Measurements from ENCODE around the gene ERP44. TPM values are rescaled to one million over a fixed set of nuclear protein-coding genes. Genes with fewer than 3 reads are reported as not detected.

The ERP44 gene
- total RNA-seq, 1 donor from 2014 or later = 27.0 TPM

- Histone ChIP-seq H3K4me3 (ENCODE audit: insufficient read depth, low read depth, low read length) (no peak overlapping the region), H3K9me3 (ENCODE audit: insufficient read depth, low read depth, low read length) (no peaks in the 10 kb centered on the region), H2AFZ (ENCODE audit: low read depth, low read length) (no peak overlapping the region), H3K9ac (ENCODE audit: low read length) (no peak overlapping the region), H3K4me1 (ENCODE audit: insufficient read depth, low read length) (no peaks in the 10 kb centered on the region), H3K79me2 (ENCODE audit: insufficient read depth, low read length) (no peaks in the 10 kb centered on the region), H3K27me3 (ENCODE audit: insufficient read depth, low read length) (no peaks in the 10 kb centered on the region), H3K36me3 (ENCODE audit: insufficient read depth, low read length) (no peaks in the 10 kb centered on the region), H3K4me2 (ENCODE audit: low read length) (no peak overlapping the region), H3K27ac (ENCODE audit: low read depth, low read length) (no peak overlapping the region), H4K20me1 (ENCODE audit: insufficient read depth, low read length) (no peaks in the 10 kb centered on the region)
- TF ChIP-seq CTCF (IDR thresholded peaks at IDR 0.05; ENCODE audit: insufficient read depth, low read depth, low read length) = no peak
- TF ChIP-seq EZH2 (IDR thresholded peaks at IDR 0.05; ENCODE audit: insufficient read depth, low read length) = no peak
- H3K27ac Mint-ChIP-seq (ENCODE audit: unreplicated experiment) = no peak overlapping the region
- FAIRE-seq (no peak), DNase-seq (ENCODE audit: low read depth) (no peak)
- no peaks in the 10 kb centered on the region for H3K27me3 Mint-ChIP-seq (ENCODE audit: low read depth, unreplicated experiment)
- peaks cover 6% of the 10 kb centered on the region for H3K4me1 Mint-ChIP-seq (ENCODE audit: low read depth, unreplicated experiment)
- H3K36me3 Mint-ChIP-seq (ENCODE audit: low read depth, unreplicated experiment) = no peaks in the 10 kb centered on the region
- no peak overlapping the region for H3K4me3 Mint-ChIP-seq (ENCODE audit: unreplicated experiment)
- H3K9me3 Mint-ChIP-seq (ENCODE audit: unreplicated experiment) = no peaks in the 10 kb centered on the region
Observed at GRCh38 chr9:100131216-100131615, 32.4 kb upstream of the ERP44 start.

- peaks cover 6% of the 10 kb centered on the region for H3K4me1 Mint-ChIP-seq (ENCODE audit: low read depth, unreplicated experiment)
- H3K9ac ChIP-seq (ENCODE audit: low read length) = no peak overlapping the region
- H3K9me3 Mint-ChIP-seq (ENCODE audit: unreplicated experiment) = no peaks in the 10 kb centered on the region
- H3K4me1 ChIP-seq (ENCODE audit: insufficient read depth, low read length) = no peaks in the 10 kb centered on the region
- no peaks in the 10 kb centered on the region for H3K9me3 ChIP-seq (ENCODE audit: insufficient read depth, low read depth, low read length)
- H3K79me2 ChIP-seq (ENCODE audit: insufficient read depth, low read length) = no peaks in the 10 kb centered on the region
- DNase-seq (ENCODE audit: low read depth) (no peak), FAIRE-seq (no peak)
- no peak for TF ChIP-seq CTCF (IDR thresholded peaks at IDR 0.05; ENCODE audit: insufficient read depth, low read depth, low read length)
- no peak for TF ChIP-seq EZH2 (IDR thresholded peaks at IDR 0.05; ENCODE audit: insufficient read depth, low read length)
- no peak overlapping the region for H3K27ac ChIP-seq (ENCODE audit: low read depth, low read length)
- no peak overlapping the region for H3K4me3 Mint-ChIP-seq (ENCODE audit: unreplicated experiment)
- peaks cover 6% of the 10 kb centered on the region for H4K20me1 ChIP-seq (ENCODE audit: insufficient read depth, low read length)
- no peaks in the 10 kb centered on the region for H3K27me3 ChIP-seq (ENCODE audit: insufficient read depth, low read length)
- H3K4me2 ChIP-seq (ENCODE audit: low read length) = no peak overlapping the region
- H3K4me3 ChIP-seq (ENCODE audit: insufficient read depth, low read depth, low read length) = no peak overlapping the region
- no peak overlapping the region for H2AFZ ChIP-seq (ENCODE audit: low read depth, low read length)
- H3K36me3 ChIP-seq (ENCODE audit: insufficient read depth, low read length) = no peaks in the 10 kb centered on the region
- no peaks in the 10 kb centered on the region for H3K36me3 Mint-ChIP-seq (ENCODE audit: low read depth, unreplicated experiment)
- H3K27ac Mint-ChIP-seq (ENCODE audit: unreplicated experiment) = no peak overlapping the region
- H3K27me3 Mint-ChIP-seq (ENCODE audit: low read depth, unreplicated experiment) = no peaks in the 10 kb centered on the region
Observed at GRCh38 chr9:100129772-100130171, 31.0 kb upstream of the ERP44 start.

GRCh38 chr9:100126423-100126822 is 27.6 kb upstream of the ERP44 start:
- TF ChIP-seq CTCF (IDR thresholded peaks at IDR 0.05; ENCODE audit: insufficient read depth, low read depth, low read length) (no peak), EZH2 (IDR thresholded peaks at IDR 0.05; ENCODE audit: insufficient read depth, low read length) (no peak)
- Mint-ChIP-seq H3K36me3 (ENCODE audit: low read depth, unreplicated experiment) (peaks cover 3% of the 10 kb centered on the region), H3K4me3 (ENCODE audit: unreplicated experiment) (no peak overlapping the region), H3K9me3 (ENCODE audit: unreplicated experiment) (no peaks in the 10 kb centered on the region), H3K27me3 (ENCODE audit: low read depth, unreplicated experiment) (no peaks in the 10 kb centered on the region), H3K27ac (ENCODE audit: unreplicated experiment) (no peak overlapping the region), H3K4me1 (ENCODE audit: low read depth, unreplicated experiment) (peaks cover 6% of the 10 kb centered on the region)
- H3K27me3 ChIP-seq (ENCODE audit: insufficient read depth, low read length) = no peaks in the 10 kb centered on the region
- H2AFZ ChIP-seq (ENCODE audit: low read depth, low read length) = no peak overlapping the region
- H4K20me1 ChIP-seq (ENCODE audit: insufficient read depth, low read length) = peaks cover 7% of the 10 kb centered on the region
- peaks cover 2% of the 10 kb centered on the region for H3K36me3 ChIP-seq (ENCODE audit: insufficient read depth, low read length)
- no peaks in the 10 kb centered on the region for H3K4me1 ChIP-seq (ENCODE audit: insufficient read depth, low read length)
- no peaks in the 10 kb centered on the region for H3K9me3 ChIP-seq (ENCODE audit: insufficient read depth, low read depth, low read length)
- H3K9ac ChIP-seq (ENCODE audit: low read length) = no peak overlapping the region
- no peak for DNase-seq (ENCODE audit: low read depth)
- FAIRE-seq = no peak
- H3K27ac ChIP-seq (ENCODE audit: low read depth, low read length) = no peak overlapping the region
- no peaks in the 10 kb centered on the region for H3K79me2 ChIP-seq (ENCODE audit: insufficient read depth, low read length)
- H3K4me2 ChIP-seq (ENCODE audit: low read length) = no peak overlapping the region
- no peak overlapping the region for H3K4me3 ChIP-seq (ENCODE audit: insufficient read depth, low read depth, low read length)

Data from astrocyte (in vitro differentiated cells and primary cell).